Glomerular endothelial cell (primary cell): ENCODE measurements around the gene LBHD2. TPM values are rescaled to one million over a fixed set of nuclear protein-coding genes. Genes with fewer than 3 reads are reported as not detected.

Source experiments
- DNase-seq: peaks from one replicate; pipeline ENCODE4 v3.0.0-alpha.2; 2011; ENCODE audit warnings: low read depth, low spot score; ENCODE audit errors: extremely low read depth
- total RNA-seq: library from RNA; depleted of rRNA; stranded (reverse); fragments of >200 nt; gene quantifications from 2 replicates; pipeline ENCODE4 v1.2.3, GENCODE V29; 2015

LBHD2 gene
- total RNA-seq, 1 donor from 2014 or later = not detected

DNA sequence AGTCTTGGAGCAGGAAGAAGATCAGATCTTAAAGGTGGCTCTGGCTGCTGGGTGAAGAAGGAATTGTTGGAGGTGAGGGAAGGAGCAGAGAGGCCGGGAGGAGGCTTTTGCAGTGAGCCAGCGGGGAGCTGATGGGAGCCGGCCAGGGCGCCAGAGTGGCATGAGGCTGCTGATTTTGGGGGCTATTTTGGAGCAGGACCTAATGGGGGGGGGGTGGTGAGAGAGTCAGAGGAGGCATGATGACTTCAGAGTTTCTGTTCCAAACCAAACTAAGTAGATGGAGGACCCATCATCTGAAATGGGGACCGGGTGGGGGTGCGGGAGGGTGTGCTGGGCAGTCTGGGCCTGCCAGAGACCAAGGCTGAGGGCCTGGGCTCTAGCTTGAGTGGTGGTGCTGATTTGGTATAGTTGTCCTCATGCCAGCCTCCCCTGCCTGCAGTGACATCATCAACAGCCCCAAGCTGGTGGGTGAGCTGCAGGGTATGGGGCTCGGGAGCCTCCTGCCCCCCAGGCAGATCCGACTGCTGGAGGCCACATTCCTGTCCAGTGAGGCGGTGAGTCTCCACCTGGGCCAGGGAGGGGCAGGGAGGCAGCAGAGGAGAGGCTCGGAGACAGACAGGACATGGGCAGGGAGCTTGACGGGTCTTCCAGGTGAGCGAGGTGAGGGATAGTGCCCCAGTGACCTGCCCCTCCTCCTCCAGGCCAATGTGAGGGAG is 45.4 kb downstream of the LBHD2 start:
- DNase-seq = no peak

DNA sequence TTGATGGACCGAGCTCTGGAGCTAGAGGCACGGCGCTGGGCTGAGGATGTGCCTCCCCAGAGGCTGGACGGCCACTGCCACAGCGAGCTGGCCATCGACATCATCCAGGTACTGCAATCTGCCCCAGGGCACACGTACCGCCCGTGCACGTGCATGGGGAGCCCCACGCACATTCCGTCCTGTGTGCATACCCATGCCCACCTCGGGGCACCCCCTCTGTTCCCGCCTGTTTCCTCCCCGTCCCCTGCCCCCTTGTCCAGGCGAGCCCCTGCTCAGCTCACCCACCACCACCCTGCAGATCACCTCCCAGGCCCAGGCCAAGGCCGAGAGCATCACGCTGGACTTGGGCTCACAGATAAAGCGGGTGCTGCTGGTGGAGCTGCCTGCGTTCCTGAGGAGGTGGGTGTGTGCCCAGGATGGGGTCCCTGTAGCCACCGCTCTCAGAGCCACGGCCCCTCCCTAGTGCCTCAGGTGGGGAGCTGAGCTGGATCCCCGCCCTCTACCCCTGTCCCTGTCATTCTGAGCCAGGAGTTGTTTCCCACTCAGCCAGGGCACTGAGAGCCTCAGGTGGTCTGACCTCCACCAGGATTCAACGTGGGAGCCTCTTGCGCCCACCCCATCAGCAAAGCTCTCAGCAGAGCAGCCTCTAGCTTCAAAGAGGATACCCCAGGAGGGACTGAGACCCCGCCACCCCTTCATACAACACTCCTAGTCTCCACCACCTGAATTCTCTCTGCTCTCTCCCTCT is 46.2 kb downstream of the LBHD2 start:
- no peak for DNase-seq

DNA sequence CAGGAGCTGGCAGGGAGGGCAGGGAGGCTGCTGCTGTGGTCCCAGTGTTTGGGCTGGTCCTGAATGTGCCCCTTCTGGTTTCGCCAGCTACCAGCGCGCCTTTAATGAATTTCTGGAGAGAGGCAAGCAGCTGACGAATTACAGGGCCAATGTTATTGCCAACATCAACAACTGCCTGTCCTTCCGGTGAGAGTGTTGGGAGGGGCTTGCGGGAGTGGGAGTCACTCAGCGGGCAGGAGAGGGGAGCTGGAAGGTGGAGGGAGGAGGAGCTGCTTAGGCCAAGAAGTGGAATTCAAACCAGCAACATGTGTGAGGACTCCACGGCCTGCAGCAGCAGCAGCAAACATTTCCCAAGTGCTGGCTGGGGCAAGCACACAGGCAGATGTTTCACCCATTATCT is 47.0 kb downstream of the LBHD2 start:
- DNase-seq = no peak

DNA sequence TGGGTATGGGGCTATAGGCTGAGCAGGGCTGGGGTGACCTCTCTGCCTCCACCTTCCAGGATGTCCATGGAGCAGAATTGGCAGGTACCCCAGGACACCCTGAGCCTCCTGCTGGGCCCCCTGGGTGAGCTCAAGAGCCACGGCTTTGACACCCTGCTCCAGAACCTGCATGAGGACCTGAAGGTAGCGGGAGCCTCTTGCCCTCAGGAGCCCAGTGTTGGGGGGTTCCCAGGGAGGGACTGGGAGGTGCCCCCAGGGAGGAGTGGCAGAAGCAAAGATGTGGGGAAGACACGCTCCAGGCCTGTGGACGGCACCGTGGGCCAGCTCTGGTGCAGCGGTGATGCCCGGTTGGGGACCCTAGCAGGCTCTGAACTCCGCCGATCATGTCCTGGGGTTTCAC is 47.6 kb downstream of the LBHD2 start:
- DNase-seq = no peak

DNA sequence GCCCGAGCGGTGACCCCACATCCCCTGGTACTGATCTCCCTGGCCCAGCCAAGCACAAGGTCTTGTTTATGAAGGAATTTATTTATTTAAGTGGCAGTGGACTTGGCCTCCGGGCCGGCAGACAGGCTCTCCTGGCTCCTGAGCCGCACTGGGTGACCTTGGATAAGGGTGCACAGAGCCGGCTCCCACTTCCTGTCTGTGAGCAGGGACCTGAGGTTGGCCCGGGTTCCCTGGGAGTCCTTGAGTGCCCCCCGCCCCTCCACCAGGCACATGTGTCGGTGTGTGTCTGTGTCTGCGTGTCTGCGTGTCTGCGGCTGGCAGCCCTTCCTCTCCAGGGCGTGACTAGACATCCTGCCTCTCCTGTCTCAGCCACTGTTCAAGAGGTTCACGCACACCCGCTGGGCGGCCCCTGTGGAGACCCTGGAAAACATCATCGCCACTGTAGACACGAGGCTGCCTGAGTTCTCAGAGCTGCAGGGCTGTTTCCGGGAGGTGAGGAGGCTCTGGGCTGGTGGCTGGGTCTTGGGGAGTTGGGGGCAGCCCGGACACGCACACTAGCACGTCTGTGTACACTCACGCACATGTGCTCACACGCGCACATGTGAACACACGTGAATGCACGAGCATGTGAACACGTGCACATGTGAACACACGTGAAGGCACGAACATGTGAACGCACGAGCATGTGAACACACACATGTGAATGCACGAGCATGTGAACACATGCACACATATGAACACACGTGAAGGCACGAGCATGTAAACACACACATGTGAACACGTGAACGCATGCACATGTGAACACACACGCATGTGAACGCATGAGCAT is 48.6 kb downstream of the LBHD2 start:
- DNase-seq = no peak

DNA sequence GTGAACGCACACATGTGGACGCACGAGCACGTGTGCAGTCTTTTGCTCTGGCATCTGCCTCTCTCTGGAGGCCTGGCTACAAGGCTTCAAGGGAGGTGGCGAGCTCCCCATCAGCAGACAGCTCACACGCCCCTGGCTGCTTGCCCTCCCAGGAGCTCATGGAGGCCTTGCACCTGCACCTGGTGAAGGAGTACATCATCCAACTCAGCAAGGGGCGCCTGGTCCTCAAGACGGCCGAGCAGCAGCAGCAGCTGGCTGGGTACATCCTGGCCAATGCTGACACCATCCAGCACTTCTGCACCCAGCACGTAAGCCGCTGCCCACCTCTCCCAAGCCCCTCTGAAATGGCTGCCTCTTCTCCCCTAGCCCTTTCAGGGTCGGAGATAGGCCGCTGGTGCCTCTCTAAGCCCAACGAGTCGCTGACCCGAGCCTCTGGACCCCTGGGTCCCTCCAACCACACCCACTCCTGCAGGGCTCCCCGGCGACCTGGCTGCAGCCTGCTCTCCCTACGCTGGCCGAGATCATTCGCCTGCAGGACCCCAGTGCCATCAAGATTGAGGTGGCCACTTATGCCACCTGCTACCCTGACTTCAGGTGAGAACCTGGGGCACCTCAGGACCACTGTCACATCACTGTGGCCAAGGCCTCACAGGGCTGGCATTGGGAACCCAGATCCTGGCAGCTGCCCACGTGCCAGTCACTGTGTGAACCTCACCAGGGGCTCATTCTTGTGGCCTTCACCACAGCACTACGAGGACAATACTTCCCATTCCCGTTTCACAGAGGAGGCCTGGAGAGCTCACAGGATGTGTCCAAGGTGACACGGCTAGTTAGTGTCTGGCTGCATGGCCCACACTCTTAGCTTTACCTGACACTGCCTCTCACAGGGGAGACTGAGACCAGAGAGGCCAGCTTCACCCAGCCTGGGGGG is 49.5 kb downstream of the LBHD2 start:
- DNase-seq = no peak

DNA sequence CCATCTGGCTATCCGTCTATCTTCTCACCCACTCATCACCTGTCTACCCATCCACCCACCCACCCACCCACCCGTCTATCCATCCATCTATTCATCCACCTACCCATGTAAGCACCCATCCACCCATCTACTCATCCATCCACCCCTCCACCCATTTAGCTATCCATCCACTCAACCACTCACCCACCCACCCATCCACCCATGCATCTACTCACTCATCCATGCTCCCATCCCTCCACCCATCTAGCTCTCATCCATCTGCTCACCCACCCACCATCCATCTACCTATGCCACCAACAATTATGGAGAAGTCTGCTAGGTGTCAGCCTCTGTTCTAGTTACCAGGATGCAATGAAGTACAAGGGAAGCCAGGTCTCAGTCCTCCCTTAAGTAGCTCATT is 50.4 kb downstream of the LBHD2 start:
- DNase-seq = no peak

DNA sequence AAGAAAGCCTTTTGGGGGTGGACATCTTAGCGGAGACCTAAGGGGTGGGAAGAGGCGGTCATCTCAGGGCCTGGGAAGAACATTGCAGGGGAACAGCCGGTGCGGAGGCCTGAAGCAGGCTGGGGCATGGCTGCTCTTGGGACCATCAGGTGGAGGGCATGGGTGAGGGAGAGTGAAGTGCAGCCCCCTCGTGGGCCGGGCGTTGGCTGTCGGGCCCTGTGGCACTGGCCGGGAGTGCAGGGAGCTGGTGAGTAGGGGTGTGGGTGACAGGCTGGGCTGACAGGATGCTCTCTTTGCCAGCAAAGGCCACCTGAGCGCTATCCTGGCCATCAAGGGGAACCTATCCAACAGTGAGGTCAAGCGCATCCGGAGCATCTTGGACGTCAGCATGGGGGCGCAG is 50.9 kb downstream of the LBHD2 start:
- DNase-seq = no peak

DNA sequence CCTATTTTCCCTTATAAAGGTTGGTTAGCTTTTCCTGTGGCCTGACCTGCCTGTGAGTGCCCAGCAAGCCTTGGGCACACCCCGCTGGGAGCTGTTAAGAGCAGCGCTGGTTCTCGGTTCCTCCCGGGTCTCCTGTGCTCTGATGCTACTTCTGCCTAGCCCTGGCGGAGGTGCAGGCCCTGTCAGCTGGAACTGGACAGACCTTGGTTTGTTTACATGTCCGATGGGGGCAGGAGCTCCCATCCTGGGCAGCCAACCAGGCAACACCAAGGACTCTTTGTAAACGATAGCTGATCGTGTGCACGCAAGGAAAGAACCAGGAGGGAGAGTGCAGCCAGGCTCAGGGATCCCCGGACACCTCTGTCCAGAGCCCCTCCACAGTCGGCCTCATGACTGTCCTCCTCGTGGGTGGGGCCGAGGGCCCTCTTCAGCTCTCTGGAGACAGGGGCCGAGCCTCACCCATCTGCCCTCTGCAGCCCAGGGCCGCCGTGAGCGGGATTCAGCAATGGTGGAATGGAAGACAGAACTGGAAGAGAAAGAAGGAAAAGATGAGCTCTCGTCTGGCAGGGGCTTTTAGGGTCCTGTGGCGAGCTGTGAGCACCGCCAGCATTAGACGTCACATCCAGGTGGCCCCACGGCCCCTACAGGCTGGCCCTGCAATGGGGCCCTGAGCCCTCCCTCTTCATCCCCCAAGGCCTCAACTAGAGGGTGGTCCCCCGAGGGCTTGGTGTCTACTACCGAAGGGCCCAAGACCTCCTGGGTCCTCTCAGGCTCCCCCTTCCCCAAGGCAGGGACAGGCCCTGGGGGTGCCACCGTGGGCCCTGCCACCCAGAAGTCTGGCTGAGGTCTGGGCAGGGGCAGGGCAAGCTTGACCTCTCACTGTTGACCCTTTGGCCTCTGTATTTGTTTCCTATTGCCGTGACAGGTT is 51.6 kb downstream of the LBHD2 start:
- DNase-seq = no peak

DNA sequence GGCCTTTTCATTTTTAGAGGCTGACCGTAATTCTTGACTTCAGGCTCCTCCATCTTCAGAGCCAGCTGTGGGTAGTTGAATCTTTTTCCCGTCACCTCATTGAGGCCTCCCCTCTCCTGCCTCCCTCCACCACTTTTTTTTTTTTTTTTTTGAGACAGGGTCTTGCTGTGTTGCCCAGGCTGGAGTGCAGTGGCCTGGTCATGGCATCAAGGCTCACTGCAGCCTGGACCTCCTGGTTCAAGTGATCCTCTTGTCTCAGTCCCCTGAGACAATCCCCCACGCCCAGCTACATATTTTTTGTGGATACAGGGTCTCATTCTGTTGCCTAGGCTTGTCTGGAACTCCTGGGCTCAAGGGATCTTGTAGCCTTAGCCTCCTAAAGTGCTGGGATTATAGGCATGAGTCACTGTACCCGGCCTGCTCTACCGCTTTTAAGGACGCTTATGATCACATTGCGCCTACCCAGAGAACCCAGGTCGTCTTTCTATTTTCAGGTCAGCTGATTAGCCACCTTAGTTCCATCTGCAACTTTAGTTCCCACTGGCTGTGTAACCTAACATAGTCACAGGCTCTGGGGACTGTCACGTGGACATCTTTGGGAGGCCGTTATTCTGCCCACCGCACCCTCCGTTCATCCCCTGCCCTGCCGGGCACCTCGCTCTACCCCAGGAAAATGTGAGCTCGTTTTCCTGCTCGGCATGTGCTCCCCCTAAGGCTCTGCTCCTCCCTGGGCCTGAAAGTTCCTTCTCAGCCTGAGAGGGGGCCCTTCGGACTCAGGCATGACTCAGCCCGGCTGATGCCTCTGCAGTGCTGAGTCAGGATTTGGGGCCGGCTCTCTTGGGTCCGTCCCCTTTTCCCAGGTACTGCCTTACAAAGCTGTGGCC is 52.6 kb downstream of the LBHD2 start:
- DNase-seq = no peak

DNA sequence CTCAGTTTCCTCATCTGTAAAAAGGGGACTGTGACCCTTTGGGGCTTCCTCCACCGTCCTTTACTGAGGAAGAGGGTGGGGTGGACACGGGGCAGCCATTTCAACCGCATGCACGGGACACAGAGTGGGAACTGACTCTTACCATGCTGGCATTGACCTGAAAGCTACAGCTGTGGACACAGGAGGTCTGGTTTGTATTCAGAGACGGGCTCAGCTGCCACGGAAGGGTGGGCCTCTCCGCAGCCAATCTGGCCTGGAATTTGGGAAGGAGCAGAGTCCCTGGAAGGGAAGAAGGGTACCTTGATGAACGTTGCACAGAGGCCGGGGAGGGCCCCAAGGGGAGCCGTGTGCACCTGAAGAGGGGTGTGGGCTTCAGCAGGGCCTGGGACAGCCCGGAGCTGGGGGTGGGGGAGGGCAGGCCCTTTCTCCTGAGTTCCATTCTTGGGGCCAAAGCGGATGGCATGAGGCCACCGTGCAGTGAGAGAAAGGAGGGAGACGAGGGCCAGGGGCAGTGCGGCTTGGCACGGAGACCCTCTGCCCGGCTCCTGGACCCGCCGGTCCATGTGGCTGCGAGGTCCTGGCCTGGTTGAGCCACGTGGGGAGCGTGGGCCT is 53.8 kb downstream of the LBHD2 start:
- no peak for DNase-seq

DNA sequence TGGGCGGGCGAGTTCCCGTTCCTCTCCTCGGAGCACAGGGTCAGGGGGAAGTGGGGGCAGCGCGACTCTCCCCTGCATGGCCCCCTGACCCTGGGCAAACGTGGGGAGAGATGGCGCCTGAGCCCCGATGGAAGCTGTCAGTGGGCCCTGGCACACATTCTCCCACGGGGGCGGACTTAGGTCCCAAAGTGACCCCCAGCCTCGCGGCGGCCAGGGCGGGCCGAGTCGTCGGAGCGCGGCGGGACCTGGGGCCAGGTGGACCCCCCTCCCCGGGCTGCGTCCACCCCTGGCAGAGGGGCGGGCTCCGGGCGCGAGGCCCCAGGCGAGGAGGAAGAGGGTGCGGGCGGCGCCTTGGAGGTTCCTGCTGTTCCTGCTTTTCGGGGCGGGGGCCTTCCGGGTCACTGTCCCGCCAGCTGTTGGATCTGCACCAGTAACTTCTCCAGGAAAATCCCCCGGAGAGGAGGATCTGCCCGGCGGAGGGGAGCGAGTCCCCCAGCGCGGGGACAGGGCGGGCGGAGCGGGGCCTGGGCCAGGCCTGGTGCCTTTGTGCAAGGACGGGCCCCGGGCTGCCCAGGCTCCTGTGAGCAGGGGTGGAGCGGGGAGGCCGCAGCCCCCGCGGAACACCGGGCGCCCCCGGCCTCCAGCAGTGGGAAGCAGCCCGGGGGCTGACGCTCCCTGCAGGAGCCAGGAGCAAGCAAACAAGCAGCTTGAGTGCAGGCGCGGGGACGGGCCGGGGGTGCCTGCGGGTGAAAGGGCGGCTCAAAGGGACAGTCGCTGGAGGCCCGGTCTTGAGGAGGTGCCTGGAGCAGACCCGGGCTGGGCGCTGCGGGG is 54.5 kb downstream of the LBHD2 start:
- DNase-seq = no peak

DNA sequence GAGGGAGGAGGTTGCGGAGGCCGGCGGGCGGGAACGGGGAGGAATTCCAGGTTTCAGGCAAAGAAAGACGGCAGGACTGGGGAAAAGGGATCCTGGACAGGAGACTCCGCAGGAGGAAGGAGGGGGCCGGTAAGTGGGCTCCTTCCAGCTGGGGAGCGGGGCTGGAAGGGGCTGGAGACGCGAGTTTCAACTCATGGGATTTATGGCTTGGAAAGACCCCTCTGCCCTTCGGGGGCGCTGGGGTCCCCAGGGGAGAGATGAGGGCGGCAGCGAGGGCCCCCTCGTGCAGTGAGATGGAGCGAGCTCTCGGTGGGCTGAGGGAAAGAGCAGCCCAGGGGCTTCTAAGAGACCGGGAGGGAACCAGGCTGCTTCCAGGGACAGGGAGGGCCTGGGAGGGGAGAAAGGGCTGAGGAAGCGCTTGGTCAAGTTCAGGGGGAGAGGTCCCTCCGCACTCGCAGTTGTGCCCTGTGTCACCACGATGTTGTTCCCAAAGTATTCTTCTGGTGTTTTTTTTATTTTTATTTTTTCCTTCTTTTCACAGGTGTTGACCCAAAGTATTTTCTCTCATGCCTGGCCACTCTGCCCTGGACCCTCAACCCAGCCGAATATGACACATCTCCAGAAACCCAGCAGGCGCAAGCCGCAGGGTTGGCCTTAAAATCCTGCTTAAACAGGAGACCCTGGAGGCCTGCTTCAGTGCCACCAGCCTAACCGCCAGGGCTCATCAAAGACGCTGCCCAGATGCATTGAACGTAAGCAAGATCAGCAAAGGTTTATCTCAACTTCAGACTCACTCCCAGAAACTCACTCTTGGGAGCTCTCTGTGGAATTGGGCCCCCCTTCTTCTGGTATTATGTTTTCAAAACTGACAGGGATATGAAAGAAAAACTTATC is 55.4 kb downstream of the LBHD2 start:
- DNase-seq = no peak
